ENCODE measurements around the gene TMEM178B. TPM values are rescaled to one million over a fixed set of nuclear protein-coding genes. Genes with fewer than 3 reads are reported as not detected.
"Not testable (repeated sequence)": the region's sequence is repeated elsewhere in the genome, so short reads cannot be mapped to it uniquely, and the experiment has no call there.

Gene TMEM178B
- total and polyA plus RNA-seq, 12 donors: 0.24 to 4.9 (median 2.1) TPM

- Histone ChIP-seq H3K4me1 (replicated peaks in 1 of 2) (no peaks in the 10 kb centered on the region), H3K4me3 (no peak overlapping the region), H3K27ac (no peak overlapping the region), H3K9me3 (replicated peaks in 1 of 3) (no peaks in the 10 kb centered on the region), H3K27me3 (no peaks in the 10 kb centered on the region), H3K36me3 (replicated peaks in 1 of 2) (no peaks in the 10 kb centered on the region)
- intact Hi-C loops (cut with DNase I): no loop called here
- no peak for DNase-seq
- TF ChIP-seq CTCF (IDR thresholded peaks at IDR 0.05) (no peak), POLR2A (IDR thresholded peaks at IDR 0.05) (no peak)
- 88 to 95% (median 94%) methylated on average over 1 of the region's 1 CpG for WGBS, 4 donors
Observed at GRCh38 chr7:141113131-141113530, 39.3 kb downstream of the TMEM178B start.

GRCh38 chr7:141114029-141114664 lies 40.3 kb downstream of the TMEM178B start:
- WGBS, 4 donors: 75 to 84% (median 81%) methylated on average over 2 of the region's 2 CpGs
- Histone ChIP-seq H3K27ac (no peak overlapping the region), H3K4me1 (replicated peaks in 1 of 2) (no peaks in the 10 kb centered on the region), H3K27me3 (no peaks in the 10 kb centered on the region), H3K4me3 (no peak overlapping the region), H3K36me3 (replicated peaks in 1 of 2) (no peaks in the 10 kb centered on the region), H3K9me3 (replicated peaks in 1 of 3) (no peaks in the 10 kb centered on the region)
- no peak for DNase-seq
- intact Hi-C loops (cut with DNase I): no loop called here
- TF ChIP-seq POLR2A (IDR thresholded peaks at IDR 0.05): no peak
- no peak for TF ChIP-seq CTCF (IDR thresholded peaks at IDR 0.05)

- Histone ChIP-seq H3K27ac (no peak overlapping the region), H3K36me3 (replicated peaks in 1 of 2) (no peaks in the 10 kb centered on the region), H3K27me3 (no peaks in the 10 kb centered on the region), H3K9me3 (replicated peaks in 1 of 3) (no peaks in the 10 kb centered on the region), H3K4me3 (no peak overlapping the region), H3K4me1 (replicated peaks in 1 of 2) (no peaks in the 10 kb centered on the region)
- WGBS, 4 donors: 74 to 75% (median 74%) methylated on average over 3 of the region's 3 CpGs
- no peak for DNase-seq
- TF ChIP-seq POLR2A (IDR thresholded peaks at IDR 0.05): no peak
- no peak for TF ChIP-seq CTCF (IDR thresholded peaks at IDR 0.05)
- intact Hi-C loops (cut with DNase I): no loop called here
Observed at GRCh38 chr7:141115965-141116364, 42.1 kb downstream of the TMEM178B start.

- H3K27me3 ChIP-seq; intact Hi-C loops (cut with DNase I); H3K36me3 ChIP-seq (replicated peaks in 1 of 2); H3K27ac ChIP-seq; H3K4me1 ChIP-seq (replicated peaks in 1 of 2); DNase-seq; H3K9me3 ChIP-seq (replicated peaks in 1 of 3); H3K4me3 ChIP-seq: not testable (repeated sequence)
- 83 to 100% (median 85%) methylated on average over 2 of the region's 2 CpGs for WGBS, 4 donors
Observed at GRCh38 chr7:141116661-141117060, 42.8 kb downstream of the TMEM178B start.

- intact Hi-C loops (cut with DNase I): no loop called here
- no peak for DNase-seq
- no peak overlapping the region for H3K4me3 ChIP-seq
- no peak for TF ChIP-seq CTCF (IDR thresholded peaks at IDR 0.05)
- no peak for TF ChIP-seq POLR2A (IDR thresholded peaks at IDR 0.05)
- 65 to 73% (median 70%) methylated on average over 6 of the region's 6 CpGs for WGBS, 4 donors
- no peak overlapping the region for H3K27ac ChIP-seq
- H3K36me3 ChIP-seq (replicated peaks in 1 of 2): no peaks in the 10 kb centered on the region
- no peaks in the 10 kb centered on the region for H3K27me3 ChIP-seq
- H3K4me1 ChIP-seq (replicated peaks in 1 of 2): no peaks in the 10 kb centered on the region
- no peaks in the 10 kb centered on the region for H3K9me3 ChIP-seq (replicated peaks in 1 of 3)
Observed at GRCh38 chr7:141118767-141119166, 44.9 kb downstream of the TMEM178B start.
